ENCODE results near the gene SUPT16H. TPM values are rescaled to one million over a fixed set of nuclear protein-coding genes. Genes with fewer than 3 reads are reported as not detected.
A peak's percentile ranks its signal among the peaks of the same experiment; 100 is the strongest.

SUPT16H gene
- total and polyA plus RNA-seq, 2 of the 13 experiments (the other 11 are each of a cell fraction or from before 2014, with no cell fraction given): 77.5 to 230 TPM

DNA sequence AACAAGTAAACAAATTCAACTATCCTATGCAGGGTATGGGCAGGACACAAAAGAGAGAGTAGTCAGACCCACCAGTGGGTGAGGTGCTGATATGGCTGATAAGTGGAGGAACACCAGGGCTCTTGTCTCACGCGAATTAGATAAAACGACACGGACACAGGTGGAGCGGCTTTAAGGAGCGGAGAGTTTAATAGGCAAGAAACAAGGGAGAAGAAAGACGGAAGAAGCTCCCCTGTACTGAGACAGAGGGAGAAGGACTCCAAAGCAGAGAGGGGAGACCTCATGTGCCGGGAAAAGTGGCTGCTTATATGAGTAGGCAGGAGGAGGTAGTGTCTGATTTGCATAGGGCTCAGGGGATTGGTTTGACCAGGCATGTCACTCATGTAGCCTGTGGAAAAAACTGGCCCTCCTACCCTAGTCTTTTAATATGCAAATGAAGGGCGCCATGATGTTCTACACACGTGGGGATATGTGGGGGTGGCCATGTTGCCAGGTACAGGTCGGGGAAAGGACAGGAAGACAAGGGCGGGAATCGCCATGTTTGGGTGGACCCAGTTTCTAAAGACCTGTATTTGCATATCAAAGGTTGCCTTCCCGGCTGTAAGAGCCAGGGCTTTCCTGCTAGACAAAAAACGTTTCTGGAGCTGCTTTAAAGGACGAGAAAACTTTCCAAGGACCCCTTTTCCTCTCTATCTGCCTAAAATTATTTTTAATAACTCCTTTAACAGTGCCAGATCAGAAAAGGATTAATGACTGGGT is 75.2 kb downstream of the SUPT16H start (continued):
- no peak for TF ChIP-seq ZNF780A (CRISPR knock-in tag; IDR thresholded peaks at IDR 0.05)
- TF ChIP-seq CBX5 (CRISPR knock-in tag; IDR thresholded peaks at IDR 0.05; ENCODE audit: borderline replicate concordance): no peak
- no peak for TF ChIP-seq MTF1 (CRISPR knock-in tag; IDR thresholded peaks at IDR 0.05)
- TF ChIP-seq, protein P1, sequence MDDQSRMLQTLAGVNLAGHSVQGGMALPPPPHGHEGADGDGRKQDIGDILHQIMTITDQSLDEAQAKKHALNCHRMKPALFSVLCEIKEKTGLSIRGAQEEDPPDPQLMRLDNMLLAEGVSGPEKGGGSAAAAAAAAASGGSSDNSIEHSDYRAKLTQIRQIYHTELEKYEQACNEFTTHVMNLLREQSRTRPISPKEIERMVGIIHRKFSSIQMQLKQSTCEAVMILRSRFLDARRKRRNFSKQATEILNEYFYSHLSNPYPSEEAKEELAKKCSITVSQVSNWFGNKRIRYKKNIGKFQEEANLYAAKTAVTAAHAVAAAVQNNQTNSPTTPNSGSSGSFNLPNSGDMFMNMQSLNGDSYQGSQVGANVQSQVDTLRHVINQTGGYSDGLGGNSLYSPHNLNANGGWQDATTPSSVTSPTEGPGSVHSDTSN (CRISPR knock-in tag; IDR thresholded peaks at IDR 0.05; ENCODE audit: borderline replicate concordance): peak; percentile 27; the same call in 1 of the 2 replicates
- TF ChIP-seq ZNF605 (CRISPR knock-in tag; IDR thresholded peaks at IDR 0.05): peak; percentile 66; the same call in 1 of the 2 replicates
- no peak for TF ChIP-seq NRL (CRISPR knock-in tag; IDR thresholded peaks at IDR 0.05; ENCODE audit: borderline replicate concordance)
- TF ChIP-seq, protein P2, sequence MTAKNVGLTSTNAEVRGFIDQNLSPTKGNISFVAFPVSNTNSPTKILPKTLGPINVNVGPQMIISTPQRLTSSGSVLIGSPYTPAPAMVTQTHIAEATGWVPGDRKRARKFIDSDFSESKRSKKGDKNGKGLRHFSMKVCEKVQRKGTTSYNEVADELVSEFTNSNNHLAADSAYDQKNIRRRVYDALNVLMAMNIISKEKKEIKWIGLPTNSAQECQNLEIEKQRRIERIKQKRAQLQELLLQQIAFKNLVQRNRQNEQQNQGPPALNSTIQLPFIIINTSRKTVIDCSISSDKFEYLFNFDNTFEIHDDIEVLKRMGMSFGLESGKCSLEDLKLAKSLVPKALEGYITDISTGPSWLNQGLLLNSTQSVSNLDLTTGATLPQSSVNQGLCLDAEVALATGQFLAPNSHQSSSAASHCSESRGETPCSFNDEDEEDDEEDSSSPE (CRISPR knock-in tag; IDR thresholded peaks at IDR 0.05): peak; percentile 98
- TF ChIP-seq, protein P3, sequence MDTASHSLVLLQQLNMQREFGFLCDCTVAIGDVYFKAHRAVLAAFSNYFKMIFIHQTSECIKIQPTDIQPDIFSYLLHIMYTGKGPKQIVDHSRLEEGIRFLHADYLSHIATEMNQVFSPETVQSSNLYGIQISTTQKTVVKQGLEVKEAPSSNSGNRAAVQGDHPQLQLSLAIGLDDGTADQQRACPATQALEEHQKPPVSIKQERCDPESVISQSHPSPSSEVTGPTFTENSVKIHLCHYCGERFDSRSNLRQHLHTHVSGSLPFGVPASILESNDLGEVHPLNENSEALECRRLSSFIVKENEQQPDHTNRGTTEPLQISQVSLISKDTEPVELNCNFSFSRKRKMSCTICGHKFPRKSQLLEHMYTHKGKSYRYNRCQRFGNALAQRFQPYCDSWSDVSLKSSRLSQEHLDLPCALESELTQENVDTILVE (CRISPR knock-in tag; IDR thresholded peaks at IDR 0.05): no peak
- TF ChIP-seq, protein P4, sequence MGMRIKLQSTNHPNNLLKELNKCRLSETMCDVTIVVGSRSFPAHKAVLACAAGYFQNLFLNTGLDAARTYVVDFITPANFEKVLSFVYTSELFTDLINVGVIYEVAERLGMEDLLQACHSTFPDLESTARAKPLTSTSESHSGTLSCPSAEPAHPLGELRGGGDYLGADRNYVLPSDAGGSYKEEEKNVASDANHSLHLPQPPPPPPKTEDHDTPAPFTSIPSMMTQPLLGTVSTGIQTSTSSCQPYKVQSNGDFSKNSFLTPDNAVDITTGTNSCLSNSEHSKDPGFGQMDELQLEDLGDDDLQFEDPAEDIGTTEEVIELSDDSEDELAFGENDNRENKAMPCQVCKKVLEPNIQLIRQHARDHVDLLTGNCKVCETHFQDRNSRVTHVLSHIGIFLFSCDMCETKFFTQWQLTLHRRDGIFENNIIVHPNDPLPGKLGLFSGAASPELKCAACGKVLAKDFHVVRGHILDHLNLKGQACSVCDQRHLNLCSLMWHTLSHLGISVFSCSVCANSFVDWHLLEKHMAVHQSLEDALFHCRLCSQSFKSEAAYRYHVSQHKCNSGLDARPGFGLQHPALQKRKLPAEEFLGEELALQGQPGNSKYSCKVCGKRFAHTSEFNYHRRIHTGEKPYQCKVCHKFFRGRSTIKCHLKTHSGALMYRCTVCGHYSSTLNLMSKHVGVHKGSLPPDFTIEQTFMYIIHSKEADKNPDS (CRISPR knock-in tag; IDR thresholded peaks at IDR 0.05): no peak
- TF ChIP-seq ZNF136 (CRISPR knock-in tag; IDR thresholded peaks at IDR 0.05; ENCODE audit: low read depth): no peak
- no peak for TF ChIP-seq REXO4 (CRISPR knock-in tag; IDR thresholded peaks at IDR 0.05; ENCODE audit: borderline replicate concordance)
- TF ChIP-seq ZBTB40 (IDR thresholded peaks at IDR 0.05): 0 out of 2 replicates have a peak, but pooled peaks have one; percentile 7
- no peak for TF ChIP-seq ZBTB40 (CRISPR knock-in tag; IDR thresholded peaks at IDR 0.05)

Data from HepG2 (cell line).